HuH-7.5 (cell line): ENCODE measurements around the gene MRPS10.
"Not testable (repeated sequence)": the region's sequence is repeated elsewhere in the genome, so short reads cannot be mapped to it uniquely, and the experiment has no call there.

Experiments
- DNase-seq: peaks from one replicate; pipeline ENCODE4 v3.0.0; 2011; ENCODE audit warnings: low spot score

Gene MRPS10

GRCh38 chr6:42237857-42238256, 20.2 kb upstream of the MRPS10 start:
- DNase-seq: no peak

- no peak for DNase-seq
Observed at GRCh38 chr6:42236682-42237473, 19.2 kb upstream of the MRPS10 start.

GRCh38 chr6:42236030-42236429, 18.4 kb upstream of the MRPS10 start:
- no peak for DNase-seq

GRCh38 chr6:42232035-42232434, 14.4 kb upstream of the MRPS10 start:
- DNase-seq: no peak

GRCh38 chr6:42230345-42231321, 13.0 kb upstream of the MRPS10 start:
- peak; percentile 15 for DNase-seq

GRCh38 chr6:42229506-42230119, 12.0 kb upstream of the MRPS10 start:
- DNase-seq: no peak

GRCh38 chr6:42228305-42228704, 10.6 kb upstream of the MRPS10 start:
- no peak for DNase-seq

- DNase-seq: no peak
Observed at GRCh38 chr6:42227173-42227850, 9.7 kb upstream of the MRPS10 start.

GRCh38 chr6:42226645-42227143, 9.0 kb upstream of the MRPS10 start:
- peak; percentile 61 for DNase-seq

GRCh38 chr6:42226161-42226611, 8.5 kb upstream of the MRPS10 start:
- no peak for DNase-seq

- DNase-seq: no peak
Observed at GRCh38 chr6:42225419-42225818, 7.8 kb upstream of the MRPS10 start.

GRCh38 chr6:42225029-42225339, 7.3 kb upstream of the MRPS10 start:
- no peak for DNase-seq

- no peak for DNase-seq
Observed at GRCh38 chr6:42224222-42225028, 6.8 kb upstream of the MRPS10 start.

- no peak for DNase-seq
Observed at GRCh38 chr6:42222448-42222847, 4.8 kb upstream of the MRPS10 start.

GRCh38 chr6:42221546-42221945, 3.9 kb upstream of the MRPS10 start:
- DNase-seq: no peak

GRCh38 chr6:42220807-42221206, 3.1 kb upstream of the MRPS10 start:
- no peak for DNase-seq

GRCh38 chr6:42217157-42217518, 523 bp downstream of the MRPS10 start:
- DNase-seq: no peak

GRCh38 chr6:42216495-42216894, 1.2 kb downstream of the MRPS10 start:
- DNase-seq: not testable (repeated sequence)

GRCh38 chr6:42212442-42212841, 5.2 kb downstream of the MRPS10 start:
- DNase-seq: no peak

GRCh38 chr6:42211726-42212125, 5.9 kb downstream of the MRPS10 start:
- no peak for DNase-seq

GRCh38 chr6:42210551-42210950, 7.1 kb downstream of the MRPS10 start:
- DNase-seq: no peak
